ENCODE data around the gene SUGP2.

DNA sequence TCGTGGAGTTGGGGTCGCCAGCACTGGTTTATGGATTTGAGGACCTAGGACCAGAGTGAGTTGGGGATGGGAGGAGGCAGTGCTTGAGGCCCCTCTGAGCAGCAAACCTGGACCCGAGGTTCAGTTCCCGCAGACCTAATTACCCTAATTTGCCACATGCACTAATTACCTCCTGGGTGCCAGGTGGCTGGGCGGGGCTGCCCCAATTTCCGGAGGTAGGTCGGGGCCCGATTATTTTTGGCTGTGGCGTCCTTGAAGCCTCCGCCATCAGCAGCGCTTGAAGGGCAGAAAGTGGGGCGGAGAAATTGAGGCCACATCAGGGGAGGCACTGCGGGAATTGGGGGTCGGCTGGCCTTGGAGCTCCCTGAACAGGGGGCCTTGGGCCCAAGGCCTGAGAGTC, 86.4 kb downstream of the SUGP2 start:
- TF ChIP-seq EZH2 (IDR thresholded peaks at IDR 0.05; ENCODE audit: borderline replicate concordance, low read depth, low read length, severe bottlenecking), result no peak
- TF ChIP-seq, protein P1, sequence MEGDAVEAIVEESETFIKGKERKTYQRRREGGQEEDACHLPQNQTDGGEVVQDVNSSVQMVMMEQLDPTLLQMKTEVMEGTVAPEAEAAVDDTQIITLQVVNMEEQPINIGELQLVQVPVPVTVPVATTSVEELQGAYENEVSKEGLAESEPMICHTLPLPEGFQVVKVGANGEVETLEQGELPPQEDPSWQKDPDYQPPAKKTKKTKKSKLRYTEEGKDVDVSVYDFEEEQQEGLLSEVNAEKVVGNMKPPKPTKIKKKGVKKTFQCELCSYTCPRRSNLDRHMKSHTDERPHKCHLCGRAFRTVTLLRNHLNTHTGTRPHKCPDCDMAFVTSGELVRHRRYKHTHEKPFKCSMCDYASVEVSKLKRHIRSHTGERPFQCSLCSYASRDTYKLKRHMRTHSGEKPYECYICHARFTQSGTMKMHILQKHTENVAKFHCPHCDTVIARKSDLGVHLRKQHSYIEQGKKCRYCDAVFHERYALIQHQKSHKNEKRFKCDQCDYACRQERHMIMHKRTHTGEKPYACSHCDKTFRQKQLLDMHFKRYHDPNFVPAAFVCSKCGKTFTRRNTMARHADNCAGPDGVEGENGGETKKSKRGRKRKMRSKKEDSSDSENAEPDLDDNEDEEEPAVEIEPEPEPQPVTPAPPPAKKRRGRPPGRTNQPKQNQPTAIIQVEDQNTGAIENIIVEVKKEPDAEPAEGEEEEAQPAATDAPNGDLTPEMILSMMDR (IDR thresholded peaks at IDR 0.05; ENCODE audit: borderline replicate concordance, extremely low read depth, low read length, poor library complexity, severe bottlenecking), result no peak

Data from DND-41 (cell line).